Lower leg skin (tissue), 4 donors: Measurements from ENCODE around the gene ELK1. TPM values are rescaled to one million over a fixed set of nuclear protein-coding genes. Genes with fewer than 3 reads are reported as not detected.

Source experiments
- DNase-seq, 2 donors: peaks; one replicate each; pipeline ENCODE4 v3.0.0-alpha.2; 2019; ENCODE audit warnings: low spot score in 2 of 2
- H3K4me3 ChIP-seq: fragments of 200-600 bp; sonication (generic); 2 replicates; pipeline ENCODE4 v1.5.1; 2017; ENCODE audit warnings: mild to moderate bottlenecking, low read depth; ENCODE audit not compliant: poor library complexity, severe bottlenecking
- POLR2A ChIP-seq, 2 donors: fragments of 450-650 bp; IDR thresholded peaks; one replicate each; pipeline ENCODE4 v1.6.1; 2016 to 2017; ENCODE audit warnings: antibody characterized with exemption in 2 of 2, mild to moderate bottlenecking in 1 of 2, moderate library complexity in 1 of 2
- WGBS, 2 donors: methylation state at CpG; one replicate each; pipeline ENCODE4 v1.1.5; 2018; 5-methylcytosine and 5-hydroxymethylcytosine counted together
- intact Hi-C: fragments of 100-400 bp; cut with DNase I; formaldehyde crosslinking; loops from one replicate; pipeline ENCODE4 v1.15.0; 2023; ENCODE audit warnings: low total_unique reads
- total RNA-seq, 4 donors: library from RNA; depleted of rRNA; stranded (reverse); fragments of >200 nt; gene quantifications; one replicate each; pipeline ENCODE4 v1.1.0, GENCODE V29; 2016
- TF ChIP-seq, protein P1 (sequence below), 3 donors: fragments of 450-650 bp; IDR thresholded peaks; one replicate each; pipeline ENCODE4 v1.5.1; 2016; ENCODE audit warnings: antibody characterized with exemption in 3 of 3, mild to moderate bottlenecking in 3 of 3, moderate library complexity in 2 of 3

The ELK1 gene
- total RNA-seq, 4 donors from 2014 or later = 19.7 to 28.4 (median 25.5) TPM

DNA sequence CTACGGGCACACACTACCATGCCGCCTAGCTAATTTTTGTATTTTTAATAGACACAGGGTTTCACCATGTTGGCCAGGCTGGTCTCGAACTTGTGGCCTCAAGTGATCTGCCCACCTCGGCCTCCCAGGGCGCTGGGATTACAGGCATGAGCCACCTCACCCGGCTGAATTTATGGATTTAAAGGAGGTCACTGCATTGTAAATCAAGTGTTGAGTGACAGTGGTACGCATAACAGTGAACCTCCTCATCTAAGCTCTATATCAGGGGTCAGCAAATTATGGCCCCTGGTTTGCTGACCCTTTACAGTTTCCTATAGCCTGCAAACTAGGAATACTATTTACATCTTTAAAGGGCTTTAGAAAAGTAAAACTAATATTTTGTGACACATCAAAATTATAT lies 11.2 kb upstream of the ELK1 start:
- DNase-seq = no peak
- no peak for TF ChIP-seq POLR2A (IDR thresholded peaks at IDR 0.05)
- TF ChIP-seq, protein P1, sequence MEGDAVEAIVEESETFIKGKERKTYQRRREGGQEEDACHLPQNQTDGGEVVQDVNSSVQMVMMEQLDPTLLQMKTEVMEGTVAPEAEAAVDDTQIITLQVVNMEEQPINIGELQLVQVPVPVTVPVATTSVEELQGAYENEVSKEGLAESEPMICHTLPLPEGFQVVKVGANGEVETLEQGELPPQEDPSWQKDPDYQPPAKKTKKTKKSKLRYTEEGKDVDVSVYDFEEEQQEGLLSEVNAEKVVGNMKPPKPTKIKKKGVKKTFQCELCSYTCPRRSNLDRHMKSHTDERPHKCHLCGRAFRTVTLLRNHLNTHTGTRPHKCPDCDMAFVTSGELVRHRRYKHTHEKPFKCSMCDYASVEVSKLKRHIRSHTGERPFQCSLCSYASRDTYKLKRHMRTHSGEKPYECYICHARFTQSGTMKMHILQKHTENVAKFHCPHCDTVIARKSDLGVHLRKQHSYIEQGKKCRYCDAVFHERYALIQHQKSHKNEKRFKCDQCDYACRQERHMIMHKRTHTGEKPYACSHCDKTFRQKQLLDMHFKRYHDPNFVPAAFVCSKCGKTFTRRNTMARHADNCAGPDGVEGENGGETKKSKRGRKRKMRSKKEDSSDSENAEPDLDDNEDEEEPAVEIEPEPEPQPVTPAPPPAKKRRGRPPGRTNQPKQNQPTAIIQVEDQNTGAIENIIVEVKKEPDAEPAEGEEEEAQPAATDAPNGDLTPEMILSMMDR (IDR thresholded peaks at IDR 0.05) = no peak
- 88 to 90% methylated on average over 7 of the region's 7 CpGs for WGBS, 2 donors

DNA sequence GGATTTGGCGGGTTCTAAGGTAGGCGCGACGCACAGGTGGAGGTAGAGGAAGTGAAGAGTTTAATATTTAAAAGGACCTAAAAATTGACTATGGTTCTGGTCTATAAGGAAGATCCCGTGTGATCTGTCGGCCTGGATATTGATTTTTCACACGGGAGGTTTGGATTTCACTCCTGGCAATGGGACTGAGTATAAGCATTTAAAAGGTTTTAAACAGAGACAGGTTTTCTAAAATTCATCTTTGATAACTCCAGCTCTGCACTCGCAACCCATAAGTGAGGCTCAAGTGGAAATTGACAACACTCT lies 9.0 kb upstream of the ELK1 start:
- intact Hi-C loops = no loop called here
- TF ChIP-seq POLR2A (IDR thresholded peaks at IDR 0.05) = no peak
- TF ChIP-seq, protein P1 (IDR thresholded peaks at IDR 0.05) = no peak
- 14 to 49% methylated on average over 8 of the region's 8 CpGs for WGBS, 2 donors
- DNase-seq = no peak
- H3K4me3 ChIP-seq = peak overlapping the region; percentile 50

More for the DNA sequence above, 11.2 kb upstream of the ELK1 start:
- H3K4me3 ChIP-seq = no peak overlapping the region
- intact Hi-C loops = no loop called here

DNA sequence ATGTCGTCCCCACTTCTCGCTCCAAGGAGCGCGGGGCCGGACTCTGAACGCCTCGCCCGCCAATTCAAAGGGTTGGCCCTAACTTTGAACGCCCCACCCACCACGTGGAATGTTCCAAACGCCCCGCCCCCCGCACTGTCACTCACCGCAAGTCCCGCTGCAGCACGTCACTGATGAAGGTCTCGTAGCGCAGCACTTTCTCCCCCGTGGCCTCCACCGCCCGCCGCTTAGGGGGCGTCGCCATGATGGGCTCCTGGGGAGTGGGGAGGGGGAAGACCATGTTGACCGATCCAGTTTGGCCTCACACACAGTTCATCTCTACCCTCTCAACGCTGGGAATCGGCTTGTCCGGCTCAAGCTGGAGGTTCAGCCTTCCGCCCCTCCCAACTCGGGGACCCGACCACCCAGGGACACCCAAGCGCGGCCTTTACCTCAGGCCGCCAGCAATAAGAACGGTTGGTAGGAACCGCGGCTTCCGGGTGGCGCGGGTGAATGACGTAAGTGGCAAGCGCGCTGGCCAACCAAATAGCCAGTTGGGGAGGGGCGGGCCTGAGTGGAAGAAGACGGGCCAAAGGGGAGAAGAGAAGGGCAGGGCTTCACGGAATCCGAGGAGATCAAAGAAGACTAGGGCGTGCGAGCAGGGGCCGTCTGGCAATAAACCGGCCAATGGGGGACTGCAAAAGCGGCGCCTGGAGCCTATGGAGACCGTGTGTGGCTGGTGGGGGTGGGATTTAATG lies 8.5 kb upstream of the ELK1 start, which contains the start of gene UXT:
TSS of gene UXT (minus strand) at position 497 of the 737 bp plus-strand sequence. CDS start at position 244, 253 bp downstream.
- TF ChIP-seq, protein P1 (IDR thresholded peaks at IDR 0.05) = no peak
- no peak for TF ChIP-seq POLR2A (IDR thresholded peaks at IDR 0.05)
- WGBS, 2 donors = 0 to 36% methylated on average over 18 to 52 of the region's 54 CpGs
- intact Hi-C loops = no loop called here

DNA sequence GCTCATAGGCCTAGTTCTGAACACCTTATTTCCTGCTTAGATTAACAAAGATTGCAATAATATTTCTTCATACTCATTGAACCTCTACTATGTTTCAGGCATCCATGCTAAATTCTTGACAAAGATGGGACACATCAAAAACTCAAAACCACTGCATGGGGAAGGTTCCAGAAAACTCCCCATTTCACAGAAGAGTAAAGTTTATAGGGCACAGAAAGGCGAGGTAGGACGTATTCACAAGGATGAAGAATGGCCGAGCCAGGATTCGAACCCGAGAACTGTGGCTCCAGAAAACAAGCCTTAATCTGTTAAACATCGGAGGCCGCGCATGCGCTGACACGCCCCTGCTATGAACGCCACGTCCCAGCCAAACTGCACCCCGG lies 7.9 kb upstream of the ELK1 start:
- no peak for DNase-seq
- WGBS, 2 donors = 0 to 58% methylated on average over 3 to 13 of the region's 13 CpGs
- no peak overlapping the region for H3K4me3 ChIP-seq
- intact Hi-C loops = no loop called here
- no peak for TF ChIP-seq POLR2A (IDR thresholded peaks at IDR 0.05)
- TF ChIP-seq, protein P1 (IDR thresholded peaks at IDR 0.05) = no peak

More for the DNA sequence above, 8.5 kb upstream of the ELK1 start, which contains the start of gene UXT:
- peak within 1 kb of the TSS; percentile 50 for H3K4me3 ChIP-seq
- peak; percentile 89 to 98 for DNase-seq

DNA sequence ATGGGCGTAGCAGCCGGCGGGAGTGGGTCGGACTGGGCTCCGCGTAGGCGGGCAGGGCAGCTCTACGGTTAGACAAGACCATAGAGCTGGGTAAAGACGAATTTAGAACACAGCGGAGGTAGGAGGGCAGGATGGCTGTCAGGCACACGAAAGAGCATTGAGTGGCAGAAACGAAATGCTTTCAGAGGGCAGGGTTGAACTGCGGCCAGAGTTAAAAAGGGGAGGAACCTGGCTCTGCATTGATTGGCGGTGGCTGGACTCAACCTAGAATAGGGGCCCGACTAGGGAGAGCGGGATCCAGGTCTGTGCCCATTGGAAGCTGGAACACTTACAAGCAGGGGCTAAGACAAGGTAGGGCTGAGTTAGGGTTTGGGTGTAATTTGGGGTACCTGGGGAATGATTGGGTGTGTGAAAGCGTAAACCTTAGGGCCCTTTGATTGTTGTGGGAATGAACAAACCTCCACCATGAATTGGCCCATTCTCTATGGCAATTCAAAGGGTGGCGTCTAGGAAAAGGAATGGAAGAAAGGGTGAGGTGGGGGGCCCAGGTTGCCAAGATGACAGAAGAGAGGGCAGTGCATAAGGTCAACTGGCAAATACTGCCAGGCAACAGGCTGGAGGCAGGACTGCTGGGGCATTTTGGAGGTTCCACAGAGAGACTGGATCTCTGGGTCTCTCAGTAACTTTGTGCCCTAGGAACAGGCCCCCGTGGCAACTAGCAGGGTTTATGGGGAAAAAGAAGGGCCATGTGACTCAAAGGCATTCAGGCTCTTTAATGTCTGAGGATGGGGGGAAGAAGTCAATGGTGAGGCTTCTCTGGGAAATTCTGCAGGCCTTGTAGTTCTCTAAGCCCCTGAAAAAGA lies 911 bp upstream of the ELK1 start:
- WGBS, 2 donors = 12 to 46% methylated on average over 19 of the region's 19 CpGs
- TF ChIP-seq, protein P1 (IDR thresholded peaks at IDR 0.05) = no peak
- no peak for TF ChIP-seq POLR2A (IDR thresholded peaks at IDR 0.05)
- H3K4me3 ChIP-seq = no peak overlapping the region
- no peak for DNase-seq
- intact Hi-C loops = no loop called here
